ENCODE measurements around the gene ELOB. TPM values are rescaled to one million over a fixed set of nuclear protein-coding genes. Genes with fewer than 3 reads are reported as not detected.

The ELOB gene
- polyA plus RNA-seq, 1 donor = 158 TPM

- DNase-seq (ENCODE audit: low read depth) = no peak
Measured at GRCh38 chr16:2783581-2784357, 6.7 kb upstream of the ELOB start.

GRCh38 chr16:2782583-2783351 lies 5.7 kb upstream of the ELOB start:
- no peak for DNase-seq (ENCODE audit: low read depth)

DNA sequence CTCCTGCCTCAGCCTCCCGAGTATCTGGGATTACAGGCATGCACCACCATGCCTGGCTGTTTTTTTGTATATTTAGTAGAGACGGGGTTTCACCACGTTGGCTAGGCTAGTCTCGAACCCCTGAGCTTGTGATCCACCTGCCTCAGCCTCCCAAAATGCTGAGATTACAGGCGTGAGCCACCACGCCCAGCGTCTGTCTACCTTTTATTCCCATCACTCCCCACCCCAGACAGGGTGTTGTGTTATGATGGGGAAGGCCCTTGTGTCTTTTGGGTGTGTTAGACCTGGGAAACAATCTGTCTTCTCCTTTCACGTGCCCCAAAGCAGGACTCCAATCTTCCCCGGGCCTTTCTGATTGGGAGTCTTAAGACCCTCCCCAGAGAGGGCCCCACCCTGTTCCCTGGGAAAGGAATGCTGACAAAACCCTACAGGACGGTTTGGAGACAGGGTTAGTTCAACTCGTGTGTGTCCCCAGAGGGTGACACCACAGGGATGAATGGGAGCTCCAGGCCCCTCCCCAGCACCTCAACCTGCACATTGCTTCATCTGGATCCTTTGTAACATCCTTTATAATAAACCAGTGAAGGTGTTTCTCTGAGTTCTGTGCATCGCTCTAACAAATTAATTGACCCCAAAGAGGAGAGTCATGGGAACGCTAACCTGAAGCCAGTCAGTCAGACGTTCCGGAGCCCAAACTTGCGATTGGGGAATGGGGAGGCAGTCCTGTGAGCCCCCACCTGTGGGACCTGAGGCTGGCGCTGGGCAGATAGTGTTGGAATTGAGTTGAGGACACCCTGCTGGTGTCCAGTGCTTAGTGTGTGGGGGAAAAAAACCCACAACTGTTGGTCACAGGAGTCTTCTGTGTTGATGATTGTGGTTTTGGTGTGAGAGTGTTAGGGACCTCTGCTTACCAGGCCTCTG lies 3.2 kb upstream of the ELOB start:
- no peak for DNase-seq (ENCODE audit: low read depth)

- DNase-seq (ENCODE audit: low read depth) = no peak
Measured at GRCh38 chr16:2779151-2779920, 2.3 kb upstream of the ELOB start.

GRCh38 chr16:2778630-2778958 lies 1.5 kb upstream of the ELOB start:
- no peak for DNase-seq (ENCODE audit: low read depth)

DNA sequence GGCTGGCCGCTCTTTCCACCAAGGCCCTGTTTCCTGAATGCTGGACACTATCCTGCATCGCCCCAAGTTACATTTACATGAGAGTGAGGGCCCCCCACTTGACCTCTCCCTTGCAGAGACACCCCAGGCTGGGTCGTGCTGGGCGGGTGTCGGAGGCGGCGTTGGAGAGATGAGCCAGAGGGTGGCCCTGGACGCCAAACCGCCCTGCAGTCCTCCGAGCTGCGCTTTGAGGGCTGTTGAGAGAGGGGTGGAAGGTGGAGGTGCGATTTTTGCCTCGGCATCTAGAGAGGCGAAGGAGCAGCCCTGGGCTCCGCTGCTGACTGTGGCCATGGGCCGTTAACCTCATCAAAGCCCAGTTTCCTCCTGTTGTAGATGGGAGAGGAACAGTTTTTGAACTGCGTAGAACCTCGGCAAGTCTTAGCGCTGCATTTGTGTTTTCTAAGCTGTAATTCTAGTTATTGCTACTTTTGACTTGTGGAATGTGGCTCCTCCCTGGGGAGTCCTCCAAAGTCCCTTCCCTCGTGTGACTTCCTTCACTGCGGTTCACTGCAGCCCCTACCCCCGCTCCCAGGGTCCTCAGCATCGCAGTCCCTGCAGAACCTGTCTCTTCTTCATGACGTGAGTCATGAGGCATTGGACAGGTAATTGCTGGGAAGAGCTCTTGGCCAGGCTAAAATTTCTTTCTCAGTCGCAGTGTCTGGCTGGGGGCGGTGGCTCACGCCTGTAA lies 986 bp upstream of the ELOB start:
- no peak for DNase-seq (ENCODE audit: low read depth)

- no peak for DNase-seq (ENCODE audit: low read depth)
Measured at GRCh38 chr16:2776500-2777139, 460 bp downstream of the ELOB start.

GRCh38 chr16:2775765-2776499 lies 1.1 kb downstream of the ELOB start:
- no peak for DNase-seq (ENCODE audit: low read depth)

GRCh38 chr16:2775131-2775716 lies 1.9 kb downstream of the ELOB start:
- no peak for DNase-seq (ENCODE audit: low read depth)

GRCh38 chr16:2774161-2774891 lies 2.8 kb downstream of the ELOB start:
- no peak for DNase-seq (ENCODE audit: low read depth)

DNA sequence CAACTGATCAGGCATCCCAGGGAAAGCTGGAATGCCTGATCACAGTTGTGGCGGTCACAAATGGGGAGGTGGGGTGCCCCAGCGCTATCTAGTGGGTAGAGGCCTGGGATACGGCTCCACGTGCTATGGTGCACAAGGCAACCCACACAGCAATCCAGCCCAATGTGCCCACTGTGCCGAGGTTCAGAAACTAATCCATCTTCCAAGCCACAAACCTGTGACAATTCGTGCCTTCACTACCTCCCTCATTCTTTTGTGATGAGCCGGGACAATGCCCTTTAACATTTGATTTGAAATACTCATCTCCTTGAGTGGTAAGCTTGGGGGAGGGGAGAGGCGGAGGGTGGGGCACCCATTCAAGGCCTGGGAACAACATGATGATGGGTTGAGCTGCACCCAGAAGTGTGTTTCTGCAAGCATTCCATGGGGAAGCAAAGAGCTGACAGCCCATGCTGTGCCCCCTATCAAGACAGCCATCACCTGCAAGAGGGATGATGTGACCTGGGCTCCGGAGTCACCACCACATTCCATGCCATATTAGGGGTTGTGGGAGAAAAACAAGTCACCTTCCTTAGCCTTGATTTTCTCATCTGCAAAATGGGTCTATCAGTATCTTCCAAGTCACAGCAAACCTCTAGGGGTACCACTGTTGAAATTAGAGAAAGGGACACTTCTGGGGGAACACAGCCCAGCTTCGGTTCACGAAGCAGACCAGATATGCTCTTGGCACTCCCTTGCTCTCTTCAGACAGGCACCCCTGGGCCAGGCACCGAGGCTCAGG lies 3.7 kb downstream of the ELOB start:
- DNase-seq (ENCODE audit: low read depth) = no peak

DNA sequence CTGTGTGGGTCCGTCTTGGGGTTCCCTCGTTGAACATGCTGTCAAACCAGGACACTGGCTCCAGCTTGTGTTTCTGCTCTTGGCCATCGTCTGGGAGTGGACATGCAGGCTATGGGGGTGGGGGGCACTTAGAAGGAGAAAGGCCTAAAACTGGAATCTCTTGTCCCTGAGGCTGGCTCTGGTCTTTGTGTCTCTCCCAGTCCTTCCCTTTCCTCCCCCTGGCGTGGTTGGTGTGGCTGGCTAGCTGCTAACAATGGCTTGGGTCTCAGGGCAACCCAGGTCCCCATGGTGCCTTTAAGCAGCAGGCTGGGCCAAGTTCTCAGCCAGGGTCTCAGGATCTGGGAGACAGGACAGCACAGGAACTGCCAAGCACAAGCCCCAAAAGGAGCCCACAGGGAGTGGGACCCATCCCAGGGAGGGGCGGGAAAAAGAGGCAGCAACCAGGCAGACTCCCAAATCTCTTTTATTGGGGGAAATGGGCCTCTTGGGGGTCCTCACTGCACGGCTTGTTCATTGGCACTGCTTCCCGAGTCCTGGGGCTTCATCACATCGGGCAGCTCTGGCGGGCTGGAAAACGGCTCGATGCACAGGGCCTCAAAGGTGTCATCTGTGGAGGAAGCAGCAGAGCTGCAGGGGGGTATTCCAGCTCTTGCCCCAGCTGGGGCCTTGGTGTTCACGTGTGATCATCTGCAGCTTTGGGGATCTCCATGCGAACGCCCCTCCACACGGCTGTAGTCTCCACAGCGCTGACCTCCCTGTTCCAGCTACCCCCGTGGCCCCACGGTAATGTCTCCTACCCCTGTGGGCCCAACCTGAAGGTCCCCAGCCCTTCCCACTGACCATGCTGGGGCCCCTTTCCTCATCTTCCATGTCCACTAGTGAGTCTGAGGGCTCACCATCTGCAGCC lies 5.3 kb downstream of the ELOB start:
- no peak for DNase-seq (ENCODE audit: low read depth)

GRCh38 chr16:2770057-2770951 lies 6.8 kb downstream of the ELOB start:
- DNase-seq (ENCODE audit: low read depth) = no peak

- no peak for DNase-seq (ENCODE audit: low read depth)
Measured at GRCh38 chr16:2769675-2770056, 7.4 kb downstream of the ELOB start.

GRCh38 chr16:2769100-2769529 lies 8.0 kb downstream of the ELOB start:
- no peak for DNase-seq (ENCODE audit: low read depth)
